ENCODE data around the gene CROCC2.

DNA sequence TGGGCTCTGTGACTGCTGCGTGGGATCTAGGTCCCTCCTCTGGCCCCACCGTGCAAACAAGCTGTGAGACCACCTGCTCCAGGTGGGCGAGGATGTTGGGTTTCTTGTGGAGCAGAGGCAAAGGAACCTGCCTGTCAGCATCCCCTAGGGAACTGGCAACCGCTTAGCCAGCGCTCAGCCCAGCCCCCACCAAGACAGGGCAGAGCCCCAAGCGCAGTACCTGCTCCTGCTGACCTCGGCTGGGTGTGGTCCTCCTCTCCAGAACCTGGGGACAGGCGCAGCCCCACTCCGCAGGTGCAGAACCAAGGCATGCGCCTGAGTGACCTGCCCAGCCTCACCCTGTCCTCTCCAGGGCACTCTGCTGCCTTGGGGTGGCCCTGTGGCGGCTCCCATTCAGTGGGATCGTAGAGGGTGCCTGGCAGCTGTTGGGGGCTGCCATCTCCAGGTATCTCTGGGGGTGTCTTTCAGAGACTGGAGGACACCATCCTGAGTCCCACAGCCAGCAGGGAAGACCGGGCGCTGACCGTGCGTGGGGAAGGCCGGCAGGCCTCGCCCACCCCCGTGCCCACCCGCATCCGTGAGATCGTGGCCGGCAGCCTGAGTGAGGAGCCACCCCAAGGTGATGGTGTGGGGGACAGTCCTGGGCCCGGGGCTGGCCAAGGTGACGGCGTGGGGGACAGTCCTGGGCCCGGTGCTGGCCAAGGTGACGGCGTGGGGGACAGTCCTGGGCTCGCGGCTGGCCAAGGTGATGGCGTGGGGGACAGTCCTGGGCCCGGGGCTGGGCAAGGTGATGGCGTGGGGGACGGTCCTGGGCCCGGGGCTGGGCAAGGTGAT is 12.3 kb downstream of the CROCC2 start:
- TF ChIP-seq, protein P1, sequence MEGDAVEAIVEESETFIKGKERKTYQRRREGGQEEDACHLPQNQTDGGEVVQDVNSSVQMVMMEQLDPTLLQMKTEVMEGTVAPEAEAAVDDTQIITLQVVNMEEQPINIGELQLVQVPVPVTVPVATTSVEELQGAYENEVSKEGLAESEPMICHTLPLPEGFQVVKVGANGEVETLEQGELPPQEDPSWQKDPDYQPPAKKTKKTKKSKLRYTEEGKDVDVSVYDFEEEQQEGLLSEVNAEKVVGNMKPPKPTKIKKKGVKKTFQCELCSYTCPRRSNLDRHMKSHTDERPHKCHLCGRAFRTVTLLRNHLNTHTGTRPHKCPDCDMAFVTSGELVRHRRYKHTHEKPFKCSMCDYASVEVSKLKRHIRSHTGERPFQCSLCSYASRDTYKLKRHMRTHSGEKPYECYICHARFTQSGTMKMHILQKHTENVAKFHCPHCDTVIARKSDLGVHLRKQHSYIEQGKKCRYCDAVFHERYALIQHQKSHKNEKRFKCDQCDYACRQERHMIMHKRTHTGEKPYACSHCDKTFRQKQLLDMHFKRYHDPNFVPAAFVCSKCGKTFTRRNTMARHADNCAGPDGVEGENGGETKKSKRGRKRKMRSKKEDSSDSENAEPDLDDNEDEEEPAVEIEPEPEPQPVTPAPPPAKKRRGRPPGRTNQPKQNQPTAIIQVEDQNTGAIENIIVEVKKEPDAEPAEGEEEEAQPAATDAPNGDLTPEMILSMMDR (IDR thresholded peaks at IDR 0.05; ENCODE audit: insufficient read depth, low read length): no peak
- TF ChIP-seq, protein P2, sequence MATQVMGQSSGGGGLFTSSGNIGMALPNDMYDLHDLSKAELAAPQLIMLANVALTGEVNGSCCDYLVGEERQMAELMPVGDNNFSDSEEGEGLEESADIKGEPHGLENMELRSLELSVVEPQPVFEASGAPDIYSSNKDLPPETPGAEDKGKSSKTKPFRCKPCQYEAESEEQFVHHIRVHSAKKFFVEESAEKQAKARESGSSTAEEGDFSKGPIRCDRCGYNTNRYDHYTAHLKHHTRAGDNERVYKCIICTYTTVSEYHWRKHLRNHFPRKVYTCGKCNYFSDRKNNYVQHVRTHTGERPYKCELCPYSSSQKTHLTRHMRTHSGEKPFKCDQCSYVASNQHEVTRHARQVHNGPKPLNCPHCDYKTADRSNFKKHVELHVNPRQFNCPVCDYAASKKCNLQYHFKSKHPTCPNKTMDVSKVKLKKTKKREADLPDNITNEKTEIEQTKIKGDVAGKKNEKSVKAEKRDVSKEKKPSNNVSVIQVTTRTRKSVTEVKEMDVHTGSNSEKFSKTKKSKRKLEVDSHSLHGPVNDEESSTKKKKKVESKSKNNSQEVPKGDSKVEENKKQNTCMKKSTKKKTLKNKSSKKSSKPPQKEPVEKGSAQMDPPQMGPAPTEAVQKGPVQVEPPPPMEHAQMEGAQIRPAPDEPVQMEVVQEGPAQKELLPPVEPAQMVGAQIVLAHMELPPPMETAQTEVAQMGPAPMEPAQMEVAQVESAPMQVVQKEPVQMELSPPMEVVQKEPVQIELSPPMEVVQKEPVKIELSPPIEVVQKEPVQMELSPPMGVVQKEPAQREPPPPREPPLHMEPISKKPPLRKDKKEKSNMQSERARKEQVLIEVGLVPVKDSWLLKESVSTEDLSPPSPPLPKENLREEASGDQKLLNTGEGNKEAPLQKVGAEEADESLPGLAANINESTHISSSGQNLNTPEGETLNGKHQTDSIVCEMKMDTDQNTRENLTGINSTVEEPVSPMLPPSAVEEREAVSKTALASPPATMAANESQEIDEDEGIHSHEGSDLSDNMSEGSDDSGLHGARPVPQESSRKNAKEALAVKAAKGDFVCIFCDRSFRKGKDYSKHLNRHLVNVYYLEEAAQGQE (IDR thresholded peaks at IDR 0.05; ENCODE audit: insufficient replicate concordance, low read depth): no peak
- no peak for TF ChIP-seq GABPA (IDR thresholded peaks at IDR 0.05; ENCODE audit: low read depth)
- no peak for TF ChIP-seq POLR2AphosphoS5 (IDR thresholded peaks at IDR 0.05; ENCODE audit: low read depth)
- TF ChIP-seq SPI1 (IDR thresholded peaks at IDR 0.05; ENCODE audit: borderline replicate concordance, low read depth): no peak

Data from HL-60 (cell line).